H1 (cell line): ENCODE results near the gene STOML1. TPM values are rescaled to one million over a fixed set of nuclear protein-coding genes. Genes with fewer than 3 reads are reported as not detected.

Experiments used
- CTCF ChIA-PET: fragments of 300-600 bp; sonication (Branson Sonifier 250); formaldehyde crosslinking; loops from one replicate; lab custom pipeline; 2021; ENCODE audit not compliant: partially characterized antibody; lab: Charles Lee
- POLR2A ChIA-PET: fragments of 300-600 bp; sonication (Branson Sonifier 250); formaldehyde crosslinking; loops from one replicate; lab custom pipeline; 2021; ENCODE audit warnings: inconsistent platforms; ENCODE audit not compliant: partially characterized antibody; lab: Charles Lee
- DNase-seq, 2 experiments: peaks; one replicate each; pipeline versions ENCODE4 v3.0.0 to v3.0.0-alpha.2; 2010 to 2022; ENCODE audit warnings: low spot score in 2 of 2, low read depth in 1 of 2, mixed read lengths in 1 of 2
- FAIRE-seq: peaks from 2 replicates; lab custom pipeline; 2011; peaks lifted over from hg19 to GRCh38; lab: Jason Lieb, UNC
- H2AFZ ChIP-seq: 2 replicates; pipeline ENCODE4 v1.8.1; 2012; ENCODE audit warnings: low read length, inconsistent platforms
- H2AK5ac ChIP-seq: 2 replicates; pipeline ENCODE4 v1.6.1; 2013; ENCODE audit warnings: low read depth, low read length
- H2BK120ac ChIP-seq: replicated peaks from 2 replicates; pipeline ENCODE3; 2013; ENCODE audit warnings: low read depth, low read length, inconsistent platforms
- H2BK12ac ChIP-seq: 2 replicates; pipeline ENCODE4 v1.6.1; 2013; ENCODE audit warnings: low read depth, low read length
- H2BK15ac ChIP-seq: 2 replicates; pipeline ENCODE4 v1.6.1; 2013; ENCODE audit warnings: low read length
- H2BK20ac ChIP-seq: 2 replicates; pipeline ENCODE4 v1.6.1; 2013; ENCODE audit warnings: low read length
- H2BK5ac ChIP-seq: 2 replicates; pipeline ENCODE4 v1.6.1; 2013; ENCODE audit warnings: low read depth, low read length
- H3K14ac ChIP-seq: 2 replicates; pipeline ENCODE4 v1.6.1; 2013; ENCODE audit warnings: inconsistent platforms; ENCODE audit not compliant: insufficient read length
- H3K18ac ChIP-seq: 2 replicates; pipeline ENCODE4 v1.6.1; 2013; ENCODE audit warnings: low read length; ENCODE audit errors: extremely low read depth
- H3K23ac ChIP-seq: 2 replicates; pipeline ENCODE4 v1.6.1; 2013; ENCODE audit warnings: inconsistent platforms; ENCODE audit not compliant: insufficient read length
- H3K23me2 ChIP-seq: 2 replicates; pipeline ENCODE4 v1.6.1; 2013; ENCODE audit warnings: low read depth, low read length
- H3K27ac ChIP-seq: 2 replicates; pipeline ENCODE4 v1.6.1; 2011; ENCODE audit warnings: low read depth, low read length, inconsistent platforms
- H3K27me3 ChIP-seq, 4 experiments: replicated peaks in 1 of 4; 1 replicate in 1 of 4; 2 replicates in 3 of 4; pipeline versions ENCODE4 v1.6.1 to v1.8.1; 2011 to 2013; ENCODE audit warnings: low read length in 3 of 4, mild to moderate bottlenecking in 3 of 4, inconsistent platforms in 2 of 4, mixed read lengths in 2 of 4, moderate library complexity in 1 of 4; ENCODE audit not compliant: control insufficient read depth in 3 of 4, insufficient read depth in 3 of 4; ENCODE audit errors: extremely low read depth in 1 of 4
- H3K36me3 ChIP-seq, 4 experiments: 2 replicates each; pipeline versions ENCODE4 v1.6.1 to v1.8.1; 2011 to 2013; ENCODE audit warnings: mild to moderate bottlenecking in 4 of 4, low read length in 3 of 4, moderate library complexity in 2 of 4, control low read depth in 1 of 4, inconsistent platforms in 1 of 4; ENCODE audit not compliant: insufficient read depth in 4 of 4, control insufficient read depth in 2 of 4
- H3K4ac ChIP-seq: replicated peaks from 2 replicates; pipeline ENCODE3; 2013; ENCODE audit warnings: low read length, low read depth, mixed read lengths, inconsistent platforms; ENCODE audit not compliant: insufficient read length
- H3K4me1 ChIP-seq, 4 experiments: replicated peaks in 1 of 4; 1 replicate in 1 of 4; 2 replicates in 3 of 4; pipeline versions ENCODE4 v1.6.1 to v1.8.1; 2011 to 2013; ENCODE audit warnings: low read length in 3 of 4, inconsistent platforms in 2 of 4, mixed read lengths in 1 of 4; ENCODE audit not compliant: insufficient read depth in 4 of 4, control insufficient read depth in 3 of 4
- H3K4me2 ChIP-seq, 2 experiments: 2 replicates each; pipeline versions ENCODE4 v1.6.1 to v1.8.1; 2011 to 2013; ENCODE audit warnings: low read depth in 2 of 2, low read length in 2 of 2, control low read depth in 1 of 2, inconsistent platforms in 1 of 2, mild to moderate bottlenecking in 1 of 2; ENCODE audit not compliant: insufficient read depth in 1 of 2
- H3K4me3 ChIP-seq, 4 experiments: fragments of 200-600, 300-600 bp in 1 of 4; sonication (generic), shearing (Covaris generic), sonication (Bioruptor Twin) in 1 of 4; 2 replicates each; pipeline versions ENCODE4 v1.5.1 to v1.8.1; 2011 to 2016; ENCODE audit warnings: low read length in 4 of 4, low read depth in 3 of 4, control low read depth in 2 of 4, inconsistent platforms in 2 of 4, mild to moderate bottlenecking in 2 of 4, mixed read lengths in 1 of 4, moderate library complexity in 1 of 4; ENCODE audit not compliant: insufficient read depth in 2 of 4; ENCODE audit errors: extremely low read depth in 1 of 4
- H3K56ac ChIP-seq: replicated peaks from 2 replicates; pipeline ENCODE3; 2013; ENCODE audit warnings: low read depth, mild to moderate bottlenecking, mixed read lengths, low read length, inconsistent platforms; ENCODE audit not compliant: insufficient read length
- H3K79me1 ChIP-seq: 2 replicates; pipeline ENCODE4 v1.6.1; 2013; ENCODE audit warnings: low read depth, low read length, control low read depth
- H3K79me2 ChIP-seq, 2 experiments: 2 replicates each; pipeline versions ENCODE4 v1.6.1 to v1.8.1; 2012 to 2013; ENCODE audit warnings: low read length in 2 of 2, mild to moderate bottlenecking in 2 of 2, inconsistent platforms in 1 of 2; ENCODE audit not compliant: insufficient read depth in 2 of 2, control insufficient read depth in 1 of 2
- H3K9ac ChIP-seq, 4 experiments: replicated peaks in 1 of 4; 1 replicate in 1 of 4; 2 replicates in 3 of 4; pipeline versions ENCODE4 v1.6.1 to v1.8.1; 2011 to 2013; ENCODE audit warnings: low read depth in 3 of 4, low read length in 3 of 4, control low read depth in 2 of 4, mild to moderate bottlenecking in 2 of 4, moderate library complexity in 2 of 4, inconsistent platforms in 1 of 4; ENCODE audit errors: extremely low read depth in 1 of 4
- H3K9me3 ChIP-seq, 2 experiments: 2 replicates each; pipeline versions ENCODE4 v1.6.1 to v1.8.1; 2012 to 2013; ENCODE audit warnings: mild to moderate bottlenecking in 2 of 2, moderate library complexity in 2 of 2, control low read depth in 1 of 2, inconsistent platforms in 1 of 2, low read depth in 1 of 2, low read length in 1 of 2, mixed read lengths in 1 of 2; ENCODE audit not compliant: insufficient read depth in 2 of 2
- H4K20me1 ChIP-seq, 2 experiments: replicated peaks in 1 of 2; 2 replicates each; pipeline versions ENCODE3 to v1.8.1; 2011 to 2013; ENCODE audit warnings: inconsistent platforms in 2 of 2, low read length in 2 of 2, mild to moderate bottlenecking in 1 of 2; ENCODE audit not compliant: insufficient read depth in 2 of 2, control insufficient read depth in 1 of 2
- H4K5ac ChIP-seq: 2 replicates; pipeline ENCODE4 v1.6.1; 2013; ENCODE audit warnings: low read length, low read depth, mixed read lengths, inconsistent platforms; ENCODE audit not compliant: insufficient read length
- H4K8ac ChIP-seq: 2 replicates; pipeline ENCODE4 v1.8.0; 2013; ENCODE audit warnings: mild to moderate bottlenecking, moderate library complexity, low read length, inconsistent platforms; ENCODE audit not compliant: insufficient read depth; ENCODE audit errors: extremely low read depth
- H4K91ac ChIP-seq: replicated peaks from 2 replicates; pipeline ENCODE3; 2013; ENCODE audit warnings: low read length, mixed read lengths, inconsistent platforms; ENCODE audit not compliant: insufficient read length
- BRCA1 ChIP-seq: IDR thresholded peaks from 2 replicates; pipeline ENCODE4 v1.6.1; 2012; ENCODE audit warnings: low read depth, low read length, improper control_type of control experiment
- CEBPB ChIP-seq: IDR thresholded peaks from 2 replicates; pipeline ENCODE4 v1.6.1; 2012; ENCODE audit warnings: low read depth, low read length
- CHD2 ChIP-seq: IDR thresholded peaks from 2 replicates; pipeline ENCODE4 v1.6.1; 2012; ENCODE audit warnings: low read length, improper control_type of control experiment
- E2F6 ChIP-seq: IDR thresholded peaks from 2 replicates; pipeline ENCODE4 v1.6.1; 2012; ENCODE audit warnings: inconsistent platforms
- POLR2A ChIP-seq, 2 experiments: IDR thresholded peaks; 1 replicate in 1 of 2; 2 replicates in 1 of 2; pipeline ENCODE4 v1.6.1; 2011; ENCODE audit warnings: low read depth in 2 of 2, low read length in 2 of 2, mild to moderate bottlenecking in 2 of 2; ENCODE audit errors: control extremely low read depth in 1 of 2
- RBBP5 ChIP-seq: IDR thresholded peaks from 2 replicates; pipeline ENCODE4 v1.7.1; 2012; ENCODE audit warnings: low read depth, mild to moderate bottlenecking, inconsistent platforms, low read length, moderate library complexity, borderline replicate concordance
- SIX5 ChIP-seq: IDR thresholded peaks from 2 replicates; pipeline ENCODE4 v1.6.1; 2011; ENCODE audit warnings: mild to moderate bottlenecking, low read depth, low read length
- SRF ChIP-seq: IDR thresholded peaks from 2 replicates; pipeline ENCODE4 v1.6.1; 2011; ENCODE audit warnings: mild to moderate bottlenecking, low read depth, low read length, moderate library complexity
- SUZ12 ChIP-seq: fragments of 200-600 bp; sonication (generic); IDR thresholded peaks from 2 replicates; pipeline ENCODE4 v1.6.1; 2012; ENCODE audit warnings: mild to moderate bottlenecking, inconsistent platforms, low read length, moderate library complexity, mixed read lengths
- TAF7 ChIP-seq: optimal IDR thresholded peaks from 2 replicates; pipeline ENCODE3; 2011; ENCODE audit warnings: low read depth, mild to moderate bottlenecking, inconsistent platforms, low read length, moderate library complexity, borderline replicate concordance
- WGBS, 2 experiments: shearing (Covaris generic) in 1 of 2; methylation state at CpG; one replicate each; pipeline versions ENCODE4 v1.1.6 to v1.1.7; 2013 to 2015; ENCODE audit warnings: low lambda C conversion rate in 2 of 2, mixed read lengths in 2 of 2, inconsistent platforms in 1 of 2, low coverage in 1 of 2, missing lambda C conversion rate in 1 of 2; ENCODE audit not compliant: insufficient replicate concordance in 2 of 2, insufficient coverage in 1 of 2, insufficient read length in 1 of 2; ENCODE audit errors: extremely low coverage in 1 of 2, missing lambda C conversion rate in 1 of 2; 5-methylcytosine and 5-hydroxymethylcytosine counted together
- polyA plus RNA-seq, 7 experiments: library from polyadenylated mRNA; depleted of rRNA in 3 of 7; stranded (reverse) in 5 of 7; unstranded in 2 of 7; fragments of >200 nt in 5 of 7; fragments of 200-250 nt in 2 of 7; gene quantifications; 1 replicate in 5 of 7; 2 replicates in 1 of 7; 4 replicates in 1 of 7; pipeline versions ENCODE4 v1.2.1 to v1.2.3, GENCODE V29; 2011 to 2013; ENCODE audit warnings: missing spikeins in 2 of 7, mixed read lengths in 2 of 7
- total RNA-seq: library from RNA; stranded (reverse); fragmentation: NEBNext Ultra II Directional; extraction: Animal tissue kit (Norgen Biotek cat#: 25700); gene quantifications from 2 replicates; pipeline ENCODE4 v1.2.1, GENCODE V29; 2021
- TF ChIP-seq, protein P1 (sequence below): IDR thresholded peaks from 2 replicates; pipeline ENCODE4 v1.6.1; 2011; ENCODE audit warnings: low read length, improper control_type of control experiment

STOML1 gene
- total and polyA plus RNA-seq, 2 of the 8 experiments (the other 6 are each of a cell fraction or from before 2014, with no cell fraction given): 2.6 to 3.2 TPM

- WGBS, 2 experiments: 67% methylated on average over 6 of the region's 7 CpGs; no CpG with 5 or more reads in 1 of the 2 experiments
- H3K14ac ChIP-seq: no peak overlapping the region
- POLR2A ChIA-PET: interaction anchor here (1.0 kb wide), 1 partner anchor 10 kb away, joined by 3 read pairs; no protein-coding TSS in a partner anchor
- TF ChIP-seq CHD2: no peak
- TF ChIP-seq CEBPB: no peak
- no peak for TF ChIP-seq SRF
- TF ChIP-seq BRCA1: no peak
- TF ChIP-seq, protein P1, sequence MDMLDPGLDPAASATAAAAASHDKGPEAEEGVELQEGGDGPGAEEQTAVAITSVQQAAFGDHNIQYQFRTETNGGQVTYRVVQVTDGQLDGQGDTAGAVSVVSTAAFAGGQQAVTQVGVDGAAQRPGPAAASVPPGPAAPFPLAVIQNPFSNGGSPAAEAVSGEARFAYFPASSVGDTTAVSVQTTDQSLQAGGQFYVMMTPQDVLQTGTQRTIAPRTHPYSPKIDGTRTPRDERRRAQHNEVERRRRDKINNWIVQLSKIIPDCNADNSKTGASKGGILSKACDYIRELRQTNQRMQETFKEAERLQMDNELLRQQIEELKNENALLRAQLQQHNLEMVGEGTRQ: no peak
- TF ChIP-seq SIX5: no peak
- TF ChIP-seq TAF7: no peak
- no peak for TF ChIP-seq RBBP5
- no peak for TF ChIP-seq E2F6
- TF ChIP-seq POLR2A (IDR thresholded peaks at IDR 0.05; ENCODE audit: control extremely low read depth in 1 of 2, low read depth in 2 of 2, low read length in 2 of 2): no peak
- TF ChIP-seq SUZ12: no peak
These were observed 5.9 kb downstream of the STOML1 start for GRCh38 chr15:73986055-73986775.

More at GRCh38 chr15:73986055-73986775, 5.9 kb downstream of the STOML1 start:
- Histone ChIP-seq H3K23me2 (no peaks in the 10 kb centered on the region), H2BK12ac (no peak overlapping the region), H3K4me3 (no peak overlapping the region), H2BK20ac (no peak overlapping the region), H3K4ac (no peak overlapping the region), H2AK5ac (no peak overlapping the region), H3K18ac (no peak overlapping the region), H3K23ac (no peak overlapping the region), H2BK120ac (no peak overlapping the region), H4K8ac (no peak overlapping the region), H4K5ac (no peak overlapping the region), H3K27me3 (peaks cover 0 to 4% (median 0%) of the 10 kb centered on the region in 4 experiments; a peak in 1 of 7 replicates), H3K27ac (no peak overlapping the region), H3K4me1 (no peaks in the 10 kb centered on the region; a peak in 1 of 7 replicates), H3K9me3 (no peaks in the 10 kb centered on the region), H2BK5ac (peak overlapping the region; percentile 75; the same call in 1 of the 2 replicates), H3K79me1 (no peaks in the 10 kb centered on the region), H3K4me2 (no peak overlapping the region), H4K91ac (no peak overlapping the region), H3K56ac (no peak overlapping the region), H3K9ac (peak overlapping the region in 1 of 4 experiments; percentile 18; a peak in 1 of 7 replicates), H3K79me2 (no peaks in the 10 kb centered on the region), H3K36me3 (no peaks in the 10 kb centered on the region), H2AFZ (no peak overlapping the region), H4K20me1 (peaks cover 0 to 3% of the 10 kb centered on the region in 2 experiments), H2BK15ac (no peak overlapping the region)
- DNase-seq: no peak
- FAIRE-seq: no peak
- CTCF ChIA-PET: interaction anchor here (0.8 to 11.4 kb wide), 7 partner anchors 8 to 325 kb away, joined by 3 to 167 read pairs (median 4); partner anchors contain the start of gene PML
